K562 (cell line): ENCODE data around the gene ASZ1. TPM values are rescaled to one million over a fixed set of nuclear protein-coding genes. Genes with fewer than 3 reads are reported as not detected.

Experiments used
- ATAC-seq: fragments of 200-7000 bp; cut with Tn5 transposase; 3 replicates; pipeline ENCODE4 v1.9.1; 2020; ENCODE audit warnings: moderate library complexity
- BruUV-seq: library from RNA; stranded (reverse); fragments of 400-500 nt; replicated peaks from 2 replicates; lab custom pipeline; 2021; lab: Mats Ljungman, UMichigan
- CTCF ChIA-PET: fragments of 300-600 bp; formaldehyde crosslinking; extraction: SDS; loops from one replicate; lab custom pipeline; 2021; ENCODE audit warnings: low intra/inter-chr PET ratio; lab: Yijun Ruan, JAX
- POLR2A ChIA-PET: fragments of 300-600, 350-650 bp; sonication (Branson Sonifier 250); formaldehyde crosslinking; extraction: SDS; loops from one replicate; lab custom pipeline; 2021; ENCODE audit warnings: antibody characterized with exemption, inconsistent platforms; lab: Yijun Ruan, JAX
- DNase-seq, 4 experiments: peaks; one replicate each; pipeline versions ENCODE4 v3.0.0 to v3.0.0-alpha.2; 2011 to 2018; ENCODE audit warnings: low spot score in 3 of 4, mixed read lengths in 3 of 4; ENCODE audit errors: extremely low read depth in 1 of 4
- FAIRE-seq: peaks from 2 replicates; lab custom pipeline; 2011; peaks lifted over from hg19 to GRCh38; lab: Jason Lieb, UNC
- H2AFZ ChIP-seq: 2 replicates; pipeline ENCODE4 v1.6.0; 2011; ENCODE audit warnings: low read depth, low read length, control low read depth, inconsistent platforms
- H3K27ac ChIP-seq: fragments of 200-600 bp; 3 replicates; pipeline ENCODE4 v1.8.0; 2011; ENCODE audit warnings: low read depth, mild to moderate bottlenecking, control low read depth, inconsistent platforms, low read length, moderate library complexity, mixed read lengths; ENCODE audit errors: extremely low read depth
- H3K27me3 ChIP-seq, 2 experiments: fragments of 300-600 bp in 1 of 2; 2 replicates in 1 of 2; 3 replicates in 1 of 2; pipeline versions ENCODE4 v1.6.0 to v1.8.0; 2011; ENCODE audit warnings: inconsistent platforms in 2 of 2, low read length in 2 of 2, mild to moderate bottlenecking in 1 of 2, mixed read lengths in 1 of 2, moderate library complexity in 1 of 2; ENCODE audit not compliant: control insufficient read depth in 2 of 2, insufficient read depth in 2 of 2
- H3K36me3 ChIP-seq: fragments of 300-600 bp; 3 replicates; pipeline ENCODE4 v1.8.0; 2011; ENCODE audit warnings: mild to moderate bottlenecking, low read length, inconsistent platforms; ENCODE audit not compliant: control insufficient read depth, insufficient read depth
- H3K4me1 ChIP-seq, 2 experiments: fragments of 200-600 bp in 1 of 2; replicated peaks in 1 of 2; 2 replicates in 1 of 2; 3 replicates in 1 of 2; pipeline versions ENCODE4 v1.5.1 to v1.8.0; 2011; ENCODE audit warnings: inconsistent platforms in 2 of 2, low read length in 2 of 2, mild to moderate bottlenecking in 1 of 2, mixed read lengths in 1 of 2, moderate library complexity in 1 of 2; ENCODE audit not compliant: control insufficient read depth in 2 of 2, insufficient read depth in 2 of 2
- H3K4me2 ChIP-seq: 2 replicates; pipeline ENCODE4 v1.6.1; 2011; ENCODE audit warnings: low read length, control low read depth, inconsistent platforms, mixed read lengths; ENCODE audit not compliant: insufficient read depth
- H3K4me3 ChIP-seq: fragments of 200-600 bp; sonication (generic), shearing (Covaris generic); 2 replicates; pipeline ENCODE4 v1.5.1; 2016; ENCODE audit warnings: control low read depth, inconsistent platforms
- H3K79me2 ChIP-seq: fragments of 200-600 bp; 3 replicates; pipeline ENCODE4 v1.8.0; 2011; ENCODE audit warnings: low read length, inconsistent platforms; ENCODE audit not compliant: control insufficient read depth, insufficient read depth
- H3K9ac ChIP-seq, 2 experiments: 2 replicates each; pipeline versions ENCODE4 v1.6.0 to v1.6.1; 2011; ENCODE audit warnings: low read depth in 2 of 2, low read length in 2 of 2, control low read depth in 1 of 2, inconsistent platforms in 1 of 2, mild to moderate bottlenecking in 1 of 2, mixed read lengths in 1 of 2; ENCODE audit not compliant: insufficient read depth in 1 of 2
- H3K9me1 ChIP-seq: one replicate; pipeline ENCODE4 v1.6.0; 2011; ENCODE audit warnings: inconsistent platforms, mild to moderate bottlenecking, low read length, moderate library complexity; ENCODE audit not compliant: control insufficient read depth, insufficient read depth
- H3K9me3 ChIP-seq: replicated peaks from 2 replicates; pipeline ENCODE4 v1.5.1; 2011; ENCODE audit warnings: low read depth, low read length, inconsistent platforms; ENCODE audit not compliant: control insufficient read depth, insufficient read depth
- H4K20me1 ChIP-seq: replicated peaks from 2 replicates; pipeline ENCODE4 v1.6.1; 2011; ENCODE audit warnings: low read length, inconsistent platforms, mixed read lengths; ENCODE audit not compliant: control insufficient read depth, insufficient read depth
- C11orf30 ChIP-seq: fragments of 450-650 bp; IDR thresholded peaks from 2 replicates; pipeline ENCODE4 v1.6.1; 2016; ENCODE audit warnings: low read depth, mild to moderate bottlenecking
- MAFG ChIP-seq: fragments of 450-650 bp; conservative IDR thresholded peaks from 2 replicates; pipeline ENCODE4 v1.6.1; 2016; ENCODE audit warnings: missing genetic modification characterization, missing compliant biosample characterization
- RAD21 ChIP-seq, 2 experiments: fragments of 250-450 bp in 1 of 2; fragments of 450-650 bp in 1 of 2; sonication (Bioruptor Pico) in 1 of 2; formaldehyde crosslinking in 1 of 2; IDR thresholded peaks in 1 of 2; conservative IDR thresholded peaks in 1 of 2; 2 replicates each; pipeline versions ENCODE4 v1.4.0 to v1.8.0; 2020 to 2022; ENCODE audit warnings: mild to moderate bottlenecking in 2 of 2, moderate library complexity in 1 of 2
- ZNF316 ChIP-seq: fragments of 450-650 bp; IDR thresholded peaks from 2 replicates; pipeline ENCODE4 v1.6.1; 2016
- WGBS: fragments of 100-300 bp; shearing (Covaris generic); methylation state at CpG from one replicate; pipeline ENCODE4 v1.1.6; 2016; ENCODE audit warnings: low coverage, mixed read lengths; ENCODE audit not compliant: insufficient coverage; ENCODE audit errors: missing lambda C conversion rate; 5-methylcytosine and 5-hydroxymethylcytosine counted together
- in situ Hi-C: fragments of 300-500 bp; cut with MboI; formaldehyde crosslinking; loops from 4 replicates; pipeline ENCODE4 v1.15.0; 2018; ENCODE audit warnings: inconsistent platforms, mixed read lengths
- intact Hi-C: fragments of 100-400 bp; cut with micrococcal nuclease; formaldehyde crosslinking; loops from 2 replicates; pipeline ENCODE4 v1.14.2; 2022
- polyA plus RNA-seq, 8 experiments: library from polyadenylated mRNA; depleted of rRNA in 4 of 8; stranded (reverse) in 5 of 8; unstranded in 3 of 8; fragments of >200 nt; fragmentation: Nextera tagmentation in 2 of 8; fragmentation: Illumina TruSeq in 1 of 8; extraction: Ambion mirVana in 2 of 8; extraction: Trizol in 1 of 8; gene quantifications; 2 replicates each; pipeline versions ENCODE4 v1.2.1 to v1.2.3, GENCODE V29; 2011 to 2014; ENCODE audit warnings: inconsistent platforms in 1 of 8, missing spikeins in 1 of 8
- total RNA-seq, 7 experiments: library from RNA; depleted of rRNA in 6 of 7; stranded (reverse); fragments of >200 nt in 6 of 7; fragmentation: Illumina TruSeq in 2 of 7; extraction: Trizol in 2 of 7; gene quantifications; 2 replicates each; pipeline versions ENCODE4 v1.2.1 to v1.2.3, GENCODE V29; 2011 to 2021; ENCODE audit warnings: low replicate concordance in 1 of 7
- TF ChIP-seq, protein P1 (sequence below), 2 experiments: fragments of 450-650 bp; formaldehyde crosslinking in 1 of 2; IDR thresholded peaks; 2 replicates each; pipeline versions ENCODE4 v1.4.0 to v1.6.1; 2014 to 2020; ENCODE audit warnings: mild to moderate bottlenecking in 2 of 2, borderline replicate concordance in 1 of 2, low read depth in 1 of 2
- TF ChIP-seq, protein P2 (sequence below), 3 experiments: IDR thresholded peaks in 2 of 3; conservative IDR thresholded peaks in 1 of 3; 2 replicates each; pipeline ENCODE4 v1.5.1; 2011 to 2012; ENCODE audit warnings: low read length in 3 of 3, mild to moderate bottlenecking in 3 of 3, control low read depth in 2 of 3, improper control_type of control experiment in 1 of 3, inconsistent platforms in 1 of 3, low read depth in 1 of 3, mixed read lengths in 1 of 3, moderate library complexity in 1 of 3; ENCODE audit not compliant: insufficient read depth in 2 of 3

Gene ASZ1
- total and polyA plus RNA-seq, 9 of the 15 experiments (the other 6 are each of a cell fraction or from before 2014, with no cell fraction given) = not detected

DNA sequence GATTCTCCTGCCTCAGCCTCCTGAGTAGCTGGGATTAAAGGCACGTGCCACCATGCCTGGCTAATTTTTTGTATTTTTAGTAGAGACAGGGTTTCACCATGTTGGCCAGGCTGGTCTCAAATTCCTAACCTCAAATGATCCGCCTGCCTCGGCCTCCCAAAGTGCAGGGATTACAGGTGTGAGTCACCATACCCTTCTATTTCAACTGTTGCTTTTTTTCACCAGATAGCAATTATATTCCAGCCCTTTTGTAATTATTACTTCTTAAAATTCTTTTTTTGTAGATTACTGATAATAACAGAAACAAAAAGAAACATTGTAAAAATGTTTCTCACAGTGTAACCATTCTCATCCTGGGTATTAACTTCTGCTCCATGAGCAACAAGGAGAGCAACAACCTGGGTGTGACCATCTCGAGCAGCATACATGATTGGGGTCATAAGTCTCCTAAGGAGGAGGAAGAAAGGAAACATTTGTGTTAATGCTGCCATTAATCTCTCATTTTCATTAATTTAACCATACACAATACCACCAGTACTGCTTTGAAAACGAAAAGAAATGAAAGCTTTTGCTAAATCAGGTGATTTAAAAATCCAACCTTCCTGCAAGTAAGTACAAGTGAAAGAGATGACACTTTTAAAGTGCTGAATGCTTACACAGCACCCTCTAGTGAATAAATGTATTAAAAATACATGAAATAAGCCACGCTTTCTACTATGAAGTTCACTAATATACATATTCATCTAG lies 41.8 kb downstream of the ASZ1 start:
- WGBS = 0% methylated on average over 6 of the region's 6 CpGs
- no peak for DNase-seq
- intact Hi-C loops = loop anchor here (2.0 kb wide), 2 partner anchors 173 to 455 kb away; no protein-coding TSS in a partner anchor
- Histone ChIP-seq H3K27me3 (no peaks in the 10 kb centered on the region), H4K20me1 (no peaks in the 10 kb centered on the region), H3K9ac (no peak overlapping the region), H3K36me3 (no peaks in the 10 kb centered on the region), H3K4me1 (no peaks in the 10 kb centered on the region), H3K4me2 (no peak overlapping the region), H2AFZ (no peak overlapping the region), H3K79me2 (no peaks in the 10 kb centered on the region), H3K27ac (no peak overlapping the region), H3K9me3 (no peaks in the 10 kb centered on the region), H3K4me3 (no peak overlapping the region), H3K9me1 (no peaks in the 10 kb centered on the region)
- ChIA-PET POLR2A (interaction anchor here (0.6 kb wide), 1 partner anchor 18 kb away, joined by 3 read pairs; no protein-coding TSS in a partner anchor), CTCF (interaction anchor here (0.6 to 1.1 kb wide), 4 partner anchors 574 to 1774 kb away, joined by 3 to 4 read pairs (median 3); no protein-coding TSS in a partner anchor)
- in situ Hi-C loops = no loop called here
- TF ChIP-seq C11orf30 (peak; percentile 39; the same call in 1 of the 2 replicates), RAD21 (CRISPR knock-in tag; conservative IDR thresholded peaks at IDR 0.05 in 1 of 2, IDR thresholded peaks at IDR 0.05 in 1 of 2) (peak; percentile 45 to 77; a peak in 3 of 4 replicates), MAFG (tag) (no peak), ZNF316 (peak; percentile 43; the same call in 1 of the 2 replicates)
- TF ChIP-seq, protein P1, sequence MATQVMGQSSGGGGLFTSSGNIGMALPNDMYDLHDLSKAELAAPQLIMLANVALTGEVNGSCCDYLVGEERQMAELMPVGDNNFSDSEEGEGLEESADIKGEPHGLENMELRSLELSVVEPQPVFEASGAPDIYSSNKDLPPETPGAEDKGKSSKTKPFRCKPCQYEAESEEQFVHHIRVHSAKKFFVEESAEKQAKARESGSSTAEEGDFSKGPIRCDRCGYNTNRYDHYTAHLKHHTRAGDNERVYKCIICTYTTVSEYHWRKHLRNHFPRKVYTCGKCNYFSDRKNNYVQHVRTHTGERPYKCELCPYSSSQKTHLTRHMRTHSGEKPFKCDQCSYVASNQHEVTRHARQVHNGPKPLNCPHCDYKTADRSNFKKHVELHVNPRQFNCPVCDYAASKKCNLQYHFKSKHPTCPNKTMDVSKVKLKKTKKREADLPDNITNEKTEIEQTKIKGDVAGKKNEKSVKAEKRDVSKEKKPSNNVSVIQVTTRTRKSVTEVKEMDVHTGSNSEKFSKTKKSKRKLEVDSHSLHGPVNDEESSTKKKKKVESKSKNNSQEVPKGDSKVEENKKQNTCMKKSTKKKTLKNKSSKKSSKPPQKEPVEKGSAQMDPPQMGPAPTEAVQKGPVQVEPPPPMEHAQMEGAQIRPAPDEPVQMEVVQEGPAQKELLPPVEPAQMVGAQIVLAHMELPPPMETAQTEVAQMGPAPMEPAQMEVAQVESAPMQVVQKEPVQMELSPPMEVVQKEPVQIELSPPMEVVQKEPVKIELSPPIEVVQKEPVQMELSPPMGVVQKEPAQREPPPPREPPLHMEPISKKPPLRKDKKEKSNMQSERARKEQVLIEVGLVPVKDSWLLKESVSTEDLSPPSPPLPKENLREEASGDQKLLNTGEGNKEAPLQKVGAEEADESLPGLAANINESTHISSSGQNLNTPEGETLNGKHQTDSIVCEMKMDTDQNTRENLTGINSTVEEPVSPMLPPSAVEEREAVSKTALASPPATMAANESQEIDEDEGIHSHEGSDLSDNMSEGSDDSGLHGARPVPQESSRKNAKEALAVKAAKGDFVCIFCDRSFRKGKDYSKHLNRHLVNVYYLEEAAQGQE (IDR thresholded peaks at IDR 0.05; ENCODE audit: borderline replicate concordance) = peak; percentile 47; the same call in 1 of the 2 replicates
- TF ChIP-seq, protein P1 (CRISPR knock-in tag; IDR thresholded peaks at IDR 0.05; ENCODE audit: low read depth) = no peak
- TF ChIP-seq, protein P2, sequence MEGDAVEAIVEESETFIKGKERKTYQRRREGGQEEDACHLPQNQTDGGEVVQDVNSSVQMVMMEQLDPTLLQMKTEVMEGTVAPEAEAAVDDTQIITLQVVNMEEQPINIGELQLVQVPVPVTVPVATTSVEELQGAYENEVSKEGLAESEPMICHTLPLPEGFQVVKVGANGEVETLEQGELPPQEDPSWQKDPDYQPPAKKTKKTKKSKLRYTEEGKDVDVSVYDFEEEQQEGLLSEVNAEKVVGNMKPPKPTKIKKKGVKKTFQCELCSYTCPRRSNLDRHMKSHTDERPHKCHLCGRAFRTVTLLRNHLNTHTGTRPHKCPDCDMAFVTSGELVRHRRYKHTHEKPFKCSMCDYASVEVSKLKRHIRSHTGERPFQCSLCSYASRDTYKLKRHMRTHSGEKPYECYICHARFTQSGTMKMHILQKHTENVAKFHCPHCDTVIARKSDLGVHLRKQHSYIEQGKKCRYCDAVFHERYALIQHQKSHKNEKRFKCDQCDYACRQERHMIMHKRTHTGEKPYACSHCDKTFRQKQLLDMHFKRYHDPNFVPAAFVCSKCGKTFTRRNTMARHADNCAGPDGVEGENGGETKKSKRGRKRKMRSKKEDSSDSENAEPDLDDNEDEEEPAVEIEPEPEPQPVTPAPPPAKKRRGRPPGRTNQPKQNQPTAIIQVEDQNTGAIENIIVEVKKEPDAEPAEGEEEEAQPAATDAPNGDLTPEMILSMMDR (IDR thresholded peaks at IDR 0.05 in 2 of 3, conservative IDR thresholded peaks at IDR 0.05 in 1 of 3; ENCODE audit: insufficient read depth in 2 of 3, low read depth in 1 of 3, low read length in 3 of 3) = peak in 2 of 3 experiments; percentile 19 to 53; a peak in 2 of 6 replicates
- no peak for FAIRE-seq
- no TSS peak for BruUV-seq
- ATAC-seq = peak; percentile 78
